Measurements from ENCODE around the gene ADORA2A.

DNA sequence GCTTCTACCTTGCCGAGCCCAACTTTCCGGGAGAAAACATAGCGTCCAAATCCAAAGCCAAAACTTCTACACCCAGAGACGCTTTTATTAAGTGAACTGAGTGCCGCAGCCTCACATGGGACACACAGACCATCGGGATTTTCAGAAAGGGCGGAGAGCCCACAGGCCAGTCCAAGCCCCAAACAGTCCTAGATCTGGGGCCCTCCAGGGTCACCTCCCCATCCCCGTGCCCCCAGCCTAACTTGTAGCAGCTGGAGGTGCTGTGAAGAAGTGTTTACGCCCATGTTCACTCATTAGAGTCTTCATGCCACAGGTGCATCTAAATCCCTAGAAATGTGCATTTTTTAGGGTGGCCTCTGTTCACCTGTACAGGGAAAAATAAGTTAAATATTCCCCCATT, 14.1 kb upstream of the ADORA2A start:
- TF ChIP-seq, protein P1, sequence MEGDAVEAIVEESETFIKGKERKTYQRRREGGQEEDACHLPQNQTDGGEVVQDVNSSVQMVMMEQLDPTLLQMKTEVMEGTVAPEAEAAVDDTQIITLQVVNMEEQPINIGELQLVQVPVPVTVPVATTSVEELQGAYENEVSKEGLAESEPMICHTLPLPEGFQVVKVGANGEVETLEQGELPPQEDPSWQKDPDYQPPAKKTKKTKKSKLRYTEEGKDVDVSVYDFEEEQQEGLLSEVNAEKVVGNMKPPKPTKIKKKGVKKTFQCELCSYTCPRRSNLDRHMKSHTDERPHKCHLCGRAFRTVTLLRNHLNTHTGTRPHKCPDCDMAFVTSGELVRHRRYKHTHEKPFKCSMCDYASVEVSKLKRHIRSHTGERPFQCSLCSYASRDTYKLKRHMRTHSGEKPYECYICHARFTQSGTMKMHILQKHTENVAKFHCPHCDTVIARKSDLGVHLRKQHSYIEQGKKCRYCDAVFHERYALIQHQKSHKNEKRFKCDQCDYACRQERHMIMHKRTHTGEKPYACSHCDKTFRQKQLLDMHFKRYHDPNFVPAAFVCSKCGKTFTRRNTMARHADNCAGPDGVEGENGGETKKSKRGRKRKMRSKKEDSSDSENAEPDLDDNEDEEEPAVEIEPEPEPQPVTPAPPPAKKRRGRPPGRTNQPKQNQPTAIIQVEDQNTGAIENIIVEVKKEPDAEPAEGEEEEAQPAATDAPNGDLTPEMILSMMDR (IDR thresholded peaks at IDR 0.05): no peak
- no peak for TF ChIP-seq EP300 (IDR thresholded peaks at IDR 0.05)

Data from ovary (tissue), 3 donors.